H9 (cell line): ENCODE measurements around the gene CYB561D1. TPM values are rescaled to one million over a fixed set of nuclear protein-coding genes. Genes with fewer than 3 reads are reported as not detected.

Experiments used
- DNase-seq: peaks from one replicate; pipeline ENCODE4 v3.0.0-alpha.2; 2017
- H2AFZ ChIP-seq: one replicate; pipeline ENCODE4 v1.6.1; 2013; ENCODE audit warnings: mild to moderate bottlenecking, low read length, control low read depth, moderate library complexity
- H2AK5ac ChIP-seq: 2 replicates; pipeline ENCODE4 v1.6.1; 2013; ENCODE audit warnings: low read length, control low read depth, mixed read lengths; ENCODE audit not compliant: insufficient read length
- H2BK120ac ChIP-seq: one replicate; pipeline ENCODE4 v1.6.1; 2013; ENCODE audit warnings: low read depth, mild to moderate bottlenecking, low read length, control low read depth, inconsistent platforms; ENCODE audit not compliant: poor library complexity, severe bottlenecking
- H2BK12ac ChIP-seq: 2 replicates; pipeline ENCODE4 v1.6.1; 2013; ENCODE audit warnings: low read length, control low read depth, mixed read lengths, low read depth; ENCODE audit not compliant: insufficient read length
- H2BK15ac ChIP-seq: 2 replicates; pipeline ENCODE4 v1.6.1; 2013; ENCODE audit warnings: low read depth, low read length, control low read depth
- H2BK20ac ChIP-seq: one replicate; pipeline ENCODE4 v1.6.1; 2013; ENCODE audit warnings: low read depth, mild to moderate bottlenecking, low read length, control low read depth, inconsistent platforms; ENCODE audit not compliant: poor library complexity, severe bottlenecking
- H2BK5ac ChIP-seq: 2 replicates; pipeline ENCODE4 v1.6.1; 2013; ENCODE audit warnings: low read length, control low read depth, mixed read lengths; ENCODE audit not compliant: insufficient read length
- H3K14ac ChIP-seq: 2 replicates; pipeline ENCODE4 v1.6.1; 2013; ENCODE audit warnings: low read length, control low read depth; ENCODE audit not compliant: insufficient read depth
- H3K18ac ChIP-seq: 2 replicates; pipeline ENCODE4 v1.6.1; 2013; ENCODE audit warnings: low read depth, mild to moderate bottlenecking, mixed read lengths, low read length, control low read depth; ENCODE audit not compliant: insufficient read length
- H3K23ac ChIP-seq: 2 replicates; pipeline ENCODE4 v1.6.1; 2013; ENCODE audit warnings: low read length, control low read depth, mixed read lengths, low read depth; ENCODE audit not compliant: insufficient read length
- H3K23me2 ChIP-seq: 2 replicates; pipeline ENCODE4 v1.6.1; 2013; ENCODE audit warnings: low read depth, mild to moderate bottlenecking, mixed read lengths, low read length, control low read depth; ENCODE audit not compliant: insufficient read length, poor library complexity, severe bottlenecking
- H3K27ac ChIP-seq: 2 replicates; pipeline ENCODE4 v1.5.1; 2013; ENCODE audit warnings: low read length, control low read depth, mixed read lengths, low read depth; ENCODE audit not compliant: insufficient read length
- H3K27me3 ChIP-seq: 2 replicates; pipeline ENCODE4 v1.6.1; 2013; ENCODE audit warnings: low read length, control low read depth, inconsistent platforms; ENCODE audit not compliant: insufficient read depth
- H3K4ac ChIP-seq: 2 replicates; pipeline ENCODE4 v1.6.1; 2013; ENCODE audit warnings: low read depth, mild to moderate bottlenecking, control low read depth, inconsistent platforms, low read length, moderate library complexity
- H3K4me1 ChIP-seq: 2 replicates; pipeline ENCODE4 v1.6.1; 2013; ENCODE audit warnings: low read length, control low read depth, inconsistent platforms; ENCODE audit not compliant: insufficient read depth
- H3K4me2 ChIP-seq: 2 replicates; pipeline ENCODE4 v1.6.1; 2013; ENCODE audit warnings: low read length, control low read depth, mixed read lengths; ENCODE audit not compliant: insufficient read length, insufficient read depth
- H3K56ac ChIP-seq: 2 replicates; pipeline ENCODE4 v1.6.1; 2013; ENCODE audit warnings: low read depth, mild to moderate bottlenecking, mixed read lengths, low read length, control low read depth; ENCODE audit not compliant: insufficient read length
- H3K79me1 ChIP-seq: 2 replicates; pipeline ENCODE4 v1.6.1; 2013; ENCODE audit warnings: low read depth, mild to moderate bottlenecking, moderate library complexity, low read length, control low read depth, inconsistent platforms; ENCODE audit not compliant: insufficient read depth, poor library complexity, severe bottlenecking
- H3K79me2 ChIP-seq: 2 replicates; pipeline ENCODE4 v1.6.1; 2013; ENCODE audit warnings: low read length, control low read depth, inconsistent platforms; ENCODE audit not compliant: insufficient read depth
- H3K9ac ChIP-seq: 2 replicates; pipeline ENCODE4 v1.6.1; 2013; ENCODE audit warnings: low read length, control low read depth, mixed read lengths; ENCODE audit not compliant: insufficient read length; ENCODE audit errors: extremely low read depth
- H3K9me3 ChIP-seq: one replicate; pipeline ENCODE4 v1.6.1; 2013; ENCODE audit warnings: low read depth, low read length, inconsistent platforms; ENCODE audit not compliant: control insufficient read depth
- H3T11ph ChIP-seq: one replicate; pipeline ENCODE4 v1.6.1; 2013; ENCODE audit warnings: mild to moderate bottlenecking, low read length, control low read depth, inconsistent platforms
- H4K20me1 ChIP-seq: one replicate; pipeline ENCODE4 v1.6.1; 2013; ENCODE audit not compliant: control insufficient read depth, insufficient read length, insufficient read depth
- H4K5ac ChIP-seq: 2 replicates; pipeline ENCODE4 v1.6.1; 2013; ENCODE audit warnings: low read depth, mild to moderate bottlenecking, mixed read lengths, low read length, control low read depth; ENCODE audit not compliant: insufficient read length
- H4K8ac ChIP-seq: replicated peaks from 2 replicates; pipeline ENCODE4 v1.6.1; 2013; ENCODE audit warnings: low read length, control low read depth, mixed read lengths, low read depth; ENCODE audit not compliant: insufficient read length
- H4K91ac ChIP-seq: 2 replicates; pipeline ENCODE4 v1.6.1; 2013; ENCODE audit warnings: low read depth, mild to moderate bottlenecking, moderate library complexity, mixed read lengths, low read length, control low read depth; ENCODE audit not compliant: insufficient read length
- H3K27ac Mint-ChIP-seq, 3 experiments: 2 replicates in 2 of 3; 3 replicates in 1 of 3; pipeline ENCODE4 v1.8.0; 2020 to 2021; ENCODE audit warnings: mixed read lengths in 3 of 3, mild to moderate bottlenecking in 1 of 3, moderate library complexity in 1 of 3
- H3K27me3 Mint-ChIP-seq: 2 replicates; pipeline ENCODE4 v1.8.0; 2021; ENCODE audit warnings: low read depth, mild to moderate bottlenecking, moderate library complexity, mixed read lengths
- H3K36me3 Mint-ChIP-seq, 3 experiments: 2 replicates in 2 of 3; 3 replicates in 1 of 3; pipeline ENCODE4 v1.8.0; 2020 to 2021; ENCODE audit warnings: low read depth in 3 of 3, mixed read lengths in 3 of 3; ENCODE audit not compliant: insufficient read depth in 1 of 3
- H3K4me1 Mint-ChIP-seq, 2 experiments: 2 replicates each; pipeline ENCODE4 v1.8.0; 2020; ENCODE audit warnings: mixed read lengths in 2 of 2
- H3K4me3 Mint-ChIP-seq, 2 experiments: 2 replicates in 1 of 2; 3 replicates in 1 of 2; pipeline ENCODE4 v1.8.0; 2020 to 2021; ENCODE audit warnings: mild to moderate bottlenecking in 2 of 2, mixed read lengths in 2 of 2, moderate library complexity in 1 of 2
- H3K9me3 Mint-ChIP-seq, 2 experiments: 2 replicates in 1 of 2; 3 replicates in 1 of 2; pipeline ENCODE4 v1.8.0; 2020; ENCODE audit warnings: mild to moderate bottlenecking in 2 of 2, mixed read lengths in 2 of 2, moderate library complexity in 1 of 2
- CTCF ChIP-seq: fragments of 200-600 bp; sonication (generic); conservative IDR thresholded peaks from 3 replicates; pipeline ENCODE4 v1.8.0; 2021; ENCODE audit warnings: antibody characterized with exemption, mild to moderate bottlenecking
- WGBS: extraction: QIAGEN DNeasy Blood & Tissue Kit; methylation state at CpG from one replicate; pipeline ENCODE4 v1.1.7; 2013; ENCODE audit warnings: missing lambda C conversion rate, low lambda C conversion rate, mixed read lengths; ENCODE audit not compliant: insufficient read length; ENCODE audit errors: extremely low coverage; 5-methylcytosine and 5-hydroxymethylcytosine counted together
- total RNA-seq: library from RNA; stranded (reverse); gene quantifications from 2 replicates; pipeline ENCODE4 v1.2.1, GENCODE V29; 2021

CYB561D1 gene
- total RNA-seq, 1 experiment from 2014 or later: 6.5 TPM

GRCh38 chr1:109499081-109499480 lies 5.2 kb downstream of the CYB561D1 start:
- Mint-ChIP-seq H3K36me3 (peaks cover 0 to 11% (median 5%) of the 10 kb centered on the region in 3 experiments; a peak in 5 of 7 replicates), H3K27ac (no peak overlapping the region), H3K27me3 (no peaks in the 10 kb centered on the region), H3K4me3 (no peak overlapping the region; a peak in 1 of 5 replicates), H3K9me3 (no peaks in the 10 kb centered on the region), H3K4me1 (peaks cover 17 to 20% of the 10 kb centered on the region in 2 experiments)
- Histone ChIP-seq H4K8ac (no peak overlapping the region), H3K4me2 (no peak overlapping the region), H2AFZ (no peak overlapping the region), H2BK12ac (no peak overlapping the region), H3K79me1 (no peaks in the 10 kb centered on the region), H3K9ac (no peak overlapping the region), H3T11ph (no peak overlapping the region), H3K9me3 (no peaks in the 10 kb centered on the region), H3K4ac (no peak overlapping the region), H4K5ac (no peak overlapping the region), H2BK120ac (no peak overlapping the region), H2BK5ac (no peak overlapping the region), H2BK15ac (no peak overlapping the region), H3K23ac (no peak overlapping the region), H3K18ac (no peak overlapping the region), H3K14ac (no peak overlapping the region), H2AK5ac (no peak overlapping the region), H3K79me2 (no peaks in the 10 kb centered on the region), H3K4me1 (peaks cover 2% of the 10 kb centered on the region; the same call in 1 of the 2 replicates), H4K20me1 (no peaks in the 10 kb centered on the region), H3K27ac (no peak overlapping the region), H2BK20ac (no peak overlapping the region), H4K91ac (no peak overlapping the region), H3K23me2 (no peaks in the 10 kb centered on the region), H3K27me3 (no peaks in the 10 kb centered on the region), H3K56ac (no peak overlapping the region)
- no CpG with 5 or more reads among the region's 7 CpGs for WGBS
- no peak for DNase-seq
- no peak for TF ChIP-seq CTCF
